ENCODE measurements around the gene CIDEB. TPM values are rescaled to one million over a fixed set of nuclear protein-coding genes. Genes with fewer than 3 reads are reported as not detected.

CIDEB gene
- total and polyA plus RNA-seq, 9 of the 15 experiments (the other 6 are each of a cell fraction or from before 2014, with no cell fraction given), result 0.03 to 0.35 (median 0.09) TPM; not detected in 3

GRCh38 chr14:24271134-24271833, 36.5 kb downstream of the CIDEB start, which contains the start of gene RABGGTA (continued):
- TF ChIP-seq RBM34 (IDR thresholded peaks at IDR 0.05; ENCODE audit: borderline replicate concordance, insufficient read depth, low read length) (no peak), POLR2A (conservative IDR thresholded peaks at IDR 0.05) (peak; percentile 79), MYBL2 (IDR thresholded peaks at IDR 0.05; ENCODE audit: low read depth) (no peak), MYBL2 (CRISPR knock-in tag; IDR thresholded peaks at IDR 0.05; ENCODE audit: borderline replicate concordance) (no peak), TRIM25 (IDR thresholded peaks at IDR 0.05; ENCODE audit: borderline replicate concordance) (no peak), ZNF311 (CRISPR knock-in tag; IDR thresholded peaks at IDR 0.05) (no peak), ZBTB5 (IDR thresholded peaks at IDR 0.05) (no peak), ILK (tag; IDR thresholded peaks at IDR 0.05; ENCODE audit: borderline replicate concordance, low read depth) (no peak), ZNF239 (CRISPR knock-in tag; IDR thresholded peaks at IDR 0.05) (no peak), CHD1 (IDR thresholded peaks at IDR 0.05; ENCODE audit: low read length) (peak; percentile 92), ZFP91 (CRISPR knock-in tag; IDR thresholded peaks at IDR 0.05) (no peak), ZNF699 (CRISPR knock-in tag; IDR thresholded peaks at IDR 0.05; ENCODE audit: insufficient replicate concordance) (no peak), ASH1L (IDR thresholded peaks at IDR 0.05; ENCODE audit: borderline replicate concordance, low read depth, partially characterized antibody) (no peak), ZNF76 (CRISPR knock-in tag; IDR thresholded peaks at IDR 0.05; ENCODE audit: borderline replicate concordance) (peak; percentile 20; the same call in 1 of the 2 replicates), SETDB1 (IDR thresholded peaks at IDR 0.05; ENCODE audit: low read length) (no peak), MEF2D (tag; conservative IDR thresholded peaks at IDR 0.05; ENCODE audit: low read depth) (no peak), ZKSCAN3 (CRISPR knock-in tag; IDR thresholded peaks at IDR 0.05) (no peak), ZNF174 (CRISPR knock-in tag; IDR thresholded peaks at IDR 0.05) (no peak), NFRKB (IDR thresholded peaks at IDR 0.05; ENCODE audit: low read depth) (no peak), HES1 (IDR thresholded peaks at IDR 0.05; ENCODE audit: low read depth) (no peak), ARHGAP35 (IDR thresholded peaks at IDR 0.05; ENCODE audit: partially characterized antibody) (no peak), ELF4 (CRISPR knock-in tag; IDR thresholded peaks at IDR 0.05) (no peak), ZBTB34 (CRISPR knock-in tag; IDR thresholded peaks at IDR 0.05) (no peak)

All from K562 (cell line).